Myocyte (in vitro differentiated cells): ENCODE measurements around the gene LDLRAD4. TPM values are rescaled to one million over a fixed set of nuclear protein-coding genes. Genes with fewer than 3 reads are reported as not detected.

Source experiments
- DNase-seq: peaks from one replicate; pipeline ENCODE4 v3.0.0-alpha.2; 2012; ENCODE audit warnings: low read depth
- total RNA-seq: library from RNA; depleted of rRNA; stranded (reverse); fragments of >200 nt; gene quantifications from 2 replicates; pipeline ENCODE4 v1.2.3, GENCODE V29; 2014

Gene LDLRAD4
- total RNA-seq, 1 donor from 2014 or later: 1.7 TPM

DNA sequence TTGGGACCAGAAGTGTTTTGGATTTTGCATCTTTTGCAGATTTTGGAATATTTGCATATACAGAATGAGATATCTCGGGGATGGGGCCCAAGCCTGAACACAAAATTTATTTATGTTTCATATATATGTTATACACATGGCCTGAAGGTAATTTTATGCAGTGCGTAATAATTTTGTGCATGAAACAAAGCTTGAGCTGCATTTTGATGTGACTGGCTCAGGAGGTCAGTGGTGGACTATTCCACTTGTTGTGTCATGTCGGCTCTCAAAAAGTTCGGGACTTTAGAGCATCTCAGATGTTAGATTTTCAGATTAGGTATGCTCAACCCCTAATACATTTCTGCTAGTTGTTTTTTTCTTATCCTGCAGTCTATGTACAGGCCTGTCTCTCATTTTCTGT is 362.4 kb downstream of the LDLRAD4 start:
- no peak for DNase-seq

- DNase-seq: no peak
These were observed 363.1 kb downstream of the LDLRAD4 start for GRCh38 chr18:13581496-13582177.

GRCh38 chr18:13582178-13582670 is 363.7 kb downstream of the LDLRAD4 start:
- DNase-seq: no peak

- no peak for DNase-seq
These were observed 365.3 kb downstream of the LDLRAD4 start for GRCh38 chr18:13583576-13584550.

GRCh38 chr18:13584825-13585224 is 366.3 kb downstream of the LDLRAD4 start:
- no peak for DNase-seq

- no peak for DNase-seq
These were observed 367.0 kb downstream of the LDLRAD4 start for GRCh38 chr18:13585379-13586153.

DNA sequence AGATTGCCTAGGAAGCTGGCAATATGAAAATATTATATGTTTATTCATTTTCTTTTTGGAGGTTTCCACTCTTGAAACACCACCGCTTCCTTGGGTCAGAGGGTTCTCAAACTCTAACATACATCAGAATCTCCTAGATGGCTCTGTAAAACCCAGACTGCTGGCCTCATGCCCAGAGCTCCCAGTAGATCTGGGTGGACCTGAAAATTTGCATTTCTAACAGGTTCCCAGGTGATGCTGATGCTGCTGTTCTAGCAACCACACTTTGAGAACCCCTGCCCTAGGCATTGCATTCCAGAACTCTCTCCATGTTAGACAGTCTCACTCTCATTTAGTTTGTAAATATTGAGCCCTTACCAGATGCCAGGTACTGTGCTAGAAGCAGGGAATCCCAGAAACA is 368.4 kb downstream of the LDLRAD4 start:
- no peak for DNase-seq

- DNase-seq: no peak
These were observed 368.9 kb downstream of the LDLRAD4 start for GRCh38 chr18:13587477-13587876.

- DNase-seq: no peak
These were observed 369.4 kb downstream of the LDLRAD4 start for GRCh38 chr18:13587937-13588336.

DNA sequence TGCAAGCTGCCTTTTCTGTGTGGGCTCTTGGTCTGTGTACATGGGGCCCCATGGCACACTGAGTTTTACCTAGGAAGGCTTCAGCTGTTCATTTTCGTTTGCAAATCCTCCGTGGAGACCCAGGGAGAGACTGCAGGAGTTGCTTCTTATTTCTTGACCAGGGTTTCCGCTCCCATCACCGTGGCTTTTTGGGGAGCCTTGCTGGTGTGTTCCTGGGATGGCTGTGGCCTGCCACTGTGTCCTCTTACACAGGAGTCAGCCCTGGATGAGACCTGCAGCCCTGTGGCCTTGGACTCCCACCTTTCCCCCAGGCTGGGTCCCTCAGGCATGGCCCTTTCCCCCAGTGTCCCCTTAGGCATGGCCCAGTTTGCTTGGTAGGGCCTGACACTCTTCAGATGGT is 370.8 kb downstream of the LDLRAD4 start:
- no peak for DNase-seq

DNA sequence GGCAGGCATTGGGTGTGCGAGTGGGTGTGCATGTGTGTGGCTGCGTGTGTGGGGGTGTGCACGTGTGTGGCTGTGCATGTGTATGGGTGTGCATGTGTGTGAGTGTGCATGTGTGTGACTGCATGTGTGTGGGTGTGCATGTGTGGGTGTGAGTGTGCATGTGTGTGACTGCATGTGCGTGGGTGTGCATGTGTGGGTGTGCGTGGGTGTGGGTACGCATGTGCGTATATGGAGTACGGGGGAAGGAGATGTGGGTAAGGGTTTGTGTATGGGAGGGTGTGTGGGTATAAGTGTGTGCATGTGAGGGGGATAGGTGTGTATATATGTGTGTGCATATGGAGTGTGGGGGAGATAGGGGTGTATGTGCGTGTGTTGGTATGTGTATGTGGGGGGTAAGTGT is 371.4 kb downstream of the LDLRAD4 start:
- no peak for DNase-seq

DNA sequence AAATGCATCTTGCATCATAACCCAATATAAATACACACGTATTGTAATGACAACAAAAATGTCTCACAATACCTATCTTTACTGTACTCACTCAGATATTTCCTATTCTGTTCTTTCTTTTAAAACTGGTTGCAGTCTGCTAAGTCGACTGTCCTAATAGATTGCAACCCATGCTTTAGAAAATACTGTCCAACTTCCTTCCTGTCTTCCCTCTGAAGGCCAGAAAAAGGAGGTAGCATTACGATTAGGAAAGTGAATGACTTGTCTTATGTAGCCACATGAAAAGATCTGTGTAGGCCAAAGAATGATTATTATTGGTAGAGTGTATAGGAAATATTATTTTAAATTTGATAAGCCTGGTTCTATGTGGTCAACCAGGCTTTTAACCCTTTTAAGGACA is 373.7 kb downstream of the LDLRAD4 start:
- DNase-seq: no peak

DNA sequence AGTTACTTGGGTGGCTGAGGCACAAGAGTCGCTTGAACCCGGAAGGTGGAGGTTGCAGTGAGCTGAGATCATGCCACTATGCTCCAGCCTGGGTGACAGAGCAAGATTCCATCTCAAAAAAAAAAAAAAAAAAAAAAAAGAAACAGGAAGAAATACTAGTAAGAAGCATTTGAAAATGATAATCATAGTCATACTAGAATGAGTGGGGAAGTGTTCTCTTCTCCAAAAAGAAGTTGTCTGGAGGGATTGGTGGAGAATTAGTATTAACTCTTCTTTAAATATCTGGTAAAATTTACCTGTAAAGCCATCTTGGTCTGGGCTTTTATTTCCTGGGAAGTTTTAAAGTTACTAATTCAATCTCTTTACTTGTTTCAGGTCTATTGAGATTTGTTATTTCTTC is 376.0 kb downstream of the LDLRAD4 start:
- no peak for DNase-seq

GRCh38 chr18:13597068-13597467 is 378.5 kb downstream of the LDLRAD4 start:
- DNase-seq: no peak

- no peak for DNase-seq
These were observed 380.0 kb downstream of the LDLRAD4 start for GRCh38 chr18:13598591-13598990.

GRCh38 chr18:13599031-13599430 is 380.5 kb downstream of the LDLRAD4 start:
- DNase-seq: no peak

- DNase-seq: no peak
These were observed 384.9 kb downstream of the LDLRAD4 start for GRCh38 chr18:13603304-13604019.

GRCh38 chr18:13604786-13605185 is 386.2 kb downstream of the LDLRAD4 start:
- DNase-seq: no peak

DNA sequence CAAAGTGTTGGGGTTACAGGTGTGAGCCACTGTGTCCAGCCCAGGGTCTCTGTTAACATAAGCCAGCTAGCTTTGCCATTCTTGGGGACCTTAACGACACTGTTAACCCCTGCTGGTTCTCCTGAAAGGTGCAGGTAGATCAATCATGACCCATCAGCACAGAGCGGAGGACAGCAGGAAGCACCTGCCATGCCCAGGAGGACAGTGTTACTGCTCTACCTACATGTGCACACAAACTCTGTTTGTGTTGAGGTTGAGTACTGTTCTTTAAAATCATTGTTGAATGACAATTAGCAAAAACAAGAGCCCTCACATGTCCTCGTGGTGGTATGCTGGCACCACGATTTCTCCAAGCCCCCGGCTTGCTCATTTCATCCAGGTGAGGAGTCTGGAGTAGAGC is 386.9 kb downstream of the LDLRAD4 start:
- no peak for DNase-seq

- no peak for DNase-seq
These were observed 387.3 kb downstream of the LDLRAD4 start for GRCh38 chr18:13605901-13606300.
